Mucosa of descending colon (tissue), 3 donors: ENCODE measurements around the gene CFAP119. TPM values are rescaled to one million over a fixed set of nuclear protein-coding genes. Genes with fewer than 3 reads are reported as not detected.

Source experiments
- ATAC-seq: fragments of 200-7000 bp; cut with Tn5 transposase; one replicate; pipeline ENCODE4 v1.9.1; 2020; ENCODE audit warnings: mild to moderate bottlenecking, moderate library complexity
- DNase-seq, 3 donors: peaks; one replicate each; pipeline ENCODE4 v3.0.0-alpha.2; 2020
- H3K36me3 ChIP-seq: fragments of 200-600 bp; one replicate; pipeline ENCODE4 v1.8.0; 2021; ENCODE audit warnings: low read depth, mild to moderate bottlenecking
- H3K4me1 ChIP-seq: fragments of 200-600 bp; one replicate; pipeline ENCODE4 v1.8.0; 2021; ENCODE audit warnings: low read depth, mild to moderate bottlenecking
- H3K4me3 ChIP-seq: fragments of 200-600 bp; one replicate; pipeline ENCODE4 v1.8.0; 2021; ENCODE audit warnings: mild to moderate bottlenecking
- H3K9me3 ChIP-seq: fragments of 200-600 bp; one replicate; pipeline ENCODE4 v1.8.0; 2021; ENCODE audit warnings: mild to moderate bottlenecking
- CTCF ChIP-seq: fragments of 200-600 bp; IDR thresholded peaks from one replicate; pipeline ENCODE4 v1.8.0; 2022; ENCODE audit warnings: antibody characterized with exemption, mild to moderate bottlenecking
- intact Hi-C, 2 donors: fragments of 100-400 bp; cut with DNase I in 1 of 2; cut with micrococcal nuclease in 1 of 2; formaldehyde crosslinking; loops; one replicate each; pipeline versions ENCODE4 v1.11.0 to v1.11.1; 2022; cut with DNase I, micrococcal nuclease
- total RNA-seq, 3 donors: library from RNA; stranded (reverse); fragmentation: NEBNext Ultra II Directional in 2 of 3; extraction: Animal tissue kit (Norgen Biotek cat#: 25700) in 2 of 3; gene quantifications; one replicate each; pipeline versions ENCODE4 v1.2.1 to v1.2.4, GENCODE V29; 2021 to 2023
- donor health status: DM: no; HTN: no; CAD: no; lungs with moderate emphysema.
- donor health status: DM: no; HTN: no; CAD: no.
- donor health status: DM: no; HTN: yes; CAD: no.

Gene CFAP119
- total RNA-seq, 3 donors from 2014 or later: 4.6 to 5.5 (median 5.1) TPM

- ATAC-seq: no peak
- Histone ChIP-seq H3K9me3 (no peaks in the 10 kb centered on the region), H3K36me3 (peaks cover 48% of the 10 kb centered on the region), H3K4me3 (no peak overlapping the region), H3K4me1 (no peaks in the 10 kb centered on the region)
- DNase-seq: no peak
- intact Hi-C loops: no loop called here
- TF ChIP-seq CTCF: no peak
Observed at GRCh38 chr16:30711712-30712111, 50.1 kb downstream of the CFAP119 start.

- no peaks in the 10 kb centered on the region for H3K4me1 ChIP-seq
- no peak for TF ChIP-seq CTCF
- H3K4me3 ChIP-seq: no peak overlapping the region
- no peak for DNase-seq
- intact Hi-C loops: no loop called here
- H3K9me3 ChIP-seq: no peaks in the 10 kb centered on the region
- H3K36me3 ChIP-seq: peaks cover 49% of the 10 kb centered on the region
- ATAC-seq: no peak
Observed at GRCh38 chr16:30710971-30711370, 50.9 kb downstream of the CFAP119 start.

Other genes starting within 250 kb of the CFAP119 start
- gene ZNF768, start 235.5 kb downstream of the CFAP119 start, total RNA-seq: 10 to 100 TPM; 53.9 to 70.1 (median 65.9) TPM
- 10 to 100 TPM in 2 of 3 donors, 1 to 10 TPM in 1; 9.2 to 13.8 (median 10.5) TPM for gene ZNF747, start 227.2 kb downstream of the CFAP119 start, total RNA-seq
- gene ZNF764, start 203.7 kb downstream of the CFAP119 start, total RNA-seq: 10 to 100 TPM; 11.2 to 20.2 (median 12.7) TPM
- 10 to 100 TPM; 17.0 to 23.0 (median 20.7) TPM for gene ZNF688, start 190.3 kb downstream of the CFAP119 start, total RNA-seq
- 10 to 100 TPM; 14.7 to 28.4 (median 24.8) TPM for gene ZNF785, start 176.4 kb downstream of the CFAP119 start, total RNA-seq
- gene ZNF689, start 151.7 kb downstream of the CFAP119 start, total RNA-seq: 10 to 100 TPM in 2 of 3 donors, 1 to 10 TPM in 1; 7.6 to 10.7 (median 10.5) TPM
- 10 to 100 TPM; 42.1 to 65.6 (median 45.6) TPM for gene PRR14, start 111.1 kb downstream of the CFAP119 start, total RNA-seq
- 10 to 100 TPM; 82.6 to 97.1 (median 85.8) TPM for gene FBRS, start 103.6 kb downstream of the CFAP119 start, total RNA-seq
- 10 to 100 TPM; 64.8 to 88.9 (median 65.4) TPM for gene SRCAP, start 62.9 kb downstream of the CFAP119 start, total RNA-seq
- 10 to 100 TPM; 32.1 to 37.6 (median 33.0) TPM for gene PHKG2, start 13.6 kb downstream of the CFAP119 start, total RNA-seq
- gene RNF40, start 260 bp upstream of the CFAP119 start, total RNA-seq: 100 to 1,000 TPM in 1 of 3 donors, 10 to 100 TPM in 2; 87.6 to 110 (median 96.3) TPM
- gene ZNF629, start 25.1 kb upstream of the CFAP119 start, total RNA-seq: 10 to 100 TPM; 13.4 to 14.9 (median 14.6) TPM
- 10 to 100 TPM; 20.8 to 30.6 (median 25.3) TPM for gene BCL7C, start 132.0 kb upstream of the CFAP119 start, total RNA-seq
- 1 to 10 TPM; 1.1 to 7.6 (median 1.5) TPM for gene CTF1, start 134.6 kb upstream of the CFAP119 start, total RNA-seq
- gene FBXL19, start 161.5 kb upstream of the CFAP119 start, total RNA-seq: 10 to 100 TPM; 17.6 to 30.3 (median 22.4) TPM
- 10 to 100 TPM; 14.6 to 24.6 (median 15.4) TPM for gene ORAI3, start 187.0 kb upstream of the CFAP119 start, total RNA-seq
- 10 to 100 TPM; 13.4 to 24.7 (median 13.7) TPM for gene SETD1A, start 195.7 kb upstream of the CFAP119 start, total RNA-seq
- gene HSD3B7, start 223.1 kb upstream of the CFAP119 start, total RNA-seq: 10 to 100 TPM; 16.5 to 27.7 (median 23.2) TPM
- gene STX1B, start 248.6 kb upstream of the CFAP119 start, total RNA-seq: 1 to 10 TPM in 1 of 3 donors, under 1 TPM in 2; 0.14 to 2.8 (median 0.84) TPM